IMR-90 (cell line): Measurements from ENCODE around the gene TLR6. TPM values are rescaled to one million over a fixed set of nuclear protein-coding genes. Genes with fewer than 3 reads are reported as not detected.

Experiments used
- ATAC-seq: fragments of 200-7000 bp; cut with Tn5 transposase; 2 replicates; pipeline ENCODE4 v1.9.1; 2020; ENCODE audit warnings: low read depth, mild to moderate bottlenecking, moderate library complexity
- BruUV-seq: library from RNA; stranded (reverse); fragments of 400-500 nt; replicated peaks from 2 replicates; lab custom pipeline; 2021; lab: Mats Ljungman, UMichigan
- CTCF ChIA-PET: fragments of 300-600 bp; formaldehyde crosslinking; extraction: SDS; loops from one replicate; lab custom pipeline; 2021; ENCODE audit warnings: antibody characterized with exemption; lab: Yijun Ruan, JAX
- POLR2A ChIA-PET: fragments of 300-600 bp; sonication (Branson Sonifier 250); formaldehyde crosslinking; loops from one replicate; lab custom pipeline; 2022; ENCODE audit warnings: antibody characterized with exemption; ENCODE audit not compliant: unreplicated experiment; lab: Charles Lee
- DNase-seq: peaks from one replicate; pipeline ENCODE4 v3.0.0; 2013
- H2AFZ ChIP-seq: replicated peaks from 2 replicates; pipeline ENCODE3; 2013; ENCODE audit warnings: low read length, mild to moderate bottlenecking; ENCODE audit not compliant: poor library complexity
- H2AK5ac ChIP-seq: 2 replicates; pipeline ENCODE4 v1.6.1; 2013; ENCODE audit warnings: low read depth, low read length, inconsistent platforms
- H2AK9ac ChIP-seq: replicated peaks from 2 replicates; pipeline ENCODE3; 2013; ENCODE audit warnings: mild to moderate bottlenecking, low read depth, low read length, moderate library complexity; ENCODE audit not compliant: poor library complexity
- H2BK120ac ChIP-seq: 2 replicates; pipeline ENCODE4 v1.6.1; 2013; ENCODE audit warnings: low read depth, low read length, inconsistent platforms
- H2BK15ac ChIP-seq: 3 replicates; pipeline ENCODE4 v1.6.1; 2013; ENCODE audit warnings: low read depth, low read length, inconsistent platforms
- H2BK20ac ChIP-seq: 2 replicates; pipeline ENCODE4 v1.6.1; 2013; ENCODE audit warnings: low read depth, mild to moderate bottlenecking, inconsistent platforms, low read length, moderate library complexity
- H2BK5ac ChIP-seq: 2 replicates; pipeline ENCODE4 v1.6.1; 2013; ENCODE audit warnings: mild to moderate bottlenecking, low read depth, low read length, inconsistent platforms; ENCODE audit not compliant: poor library complexity, severe bottlenecking
- H3K14ac ChIP-seq: replicated peaks from 2 replicates; pipeline ENCODE4 v1.6.1; 2013; ENCODE audit warnings: low read depth, low read length, inconsistent platforms
- H3K18ac ChIP-seq: 2 replicates; pipeline ENCODE4 v1.6.1; 2013; ENCODE audit warnings: low read depth, low read length, control low read depth
- H3K23ac ChIP-seq: 2 replicates; pipeline ENCODE4 v1.6.1; 2013; ENCODE audit warnings: low read depth, low read length, inconsistent platforms
- H3K27ac ChIP-seq: 2 replicates; pipeline ENCODE4 v1.5.1; 2013; ENCODE audit warnings: mild to moderate bottlenecking, control low read depth, low read length; ENCODE audit not compliant: insufficient read depth
- H3K27me3 ChIP-seq: 2 replicates; pipeline ENCODE4 v1.6.1; 2013; ENCODE audit warnings: low read length; ENCODE audit not compliant: control insufficient read depth, insufficient read depth
- H3K36me3 ChIP-seq: 2 replicates; pipeline ENCODE4 v1.6.1; 2013; ENCODE audit warnings: low read length, mixed read lengths; ENCODE audit not compliant: control insufficient read depth, insufficient read depth
- H3K4ac ChIP-seq: 2 replicates; pipeline ENCODE4 v1.6.1; 2013; ENCODE audit warnings: low read depth, low read length, inconsistent platforms
- H3K4me1 ChIP-seq: 2 replicates; pipeline ENCODE4 v1.6.1; 2013; ENCODE audit warnings: low read length, mixed read lengths; ENCODE audit not compliant: control insufficient read depth, insufficient read depth
- H3K4me2 ChIP-seq: 2 replicates; pipeline ENCODE4 v1.6.1; 2013; ENCODE audit warnings: low read depth, mild to moderate bottlenecking, control low read depth, low read length, moderate library complexity
- H3K4me3 ChIP-seq: 2 replicates; pipeline ENCODE4 v1.5.1; 2013; ENCODE audit warnings: low read depth, mild to moderate bottlenecking, control low read depth, low read length, moderate library complexity; ENCODE audit not compliant: insufficient read depth
- H3K56ac ChIP-seq: 2 replicates; pipeline ENCODE4 v1.6.1; 2013; ENCODE audit warnings: low read length, inconsistent platforms; ENCODE audit not compliant: insufficient read depth; ENCODE audit errors: extremely low read depth
- H3K79me1 ChIP-seq, 2 experiments: 2 replicates each; pipeline ENCODE4 v1.6.1; 2013; ENCODE audit warnings: low read length in 2 of 2, inconsistent platforms in 1 of 2, low read depth in 1 of 2
- H3K9ac ChIP-seq: 2 replicates; pipeline ENCODE4 v1.6.1; 2013; ENCODE audit warnings: low read depth, low read length, control low read depth
- H3K9me1 ChIP-seq: 2 replicates; pipeline ENCODE4 v1.6.1; 2013; ENCODE audit warnings: low read length, inconsistent platforms; ENCODE audit not compliant: insufficient read depth
- H3K9me3 ChIP-seq: 2 replicates; pipeline ENCODE4 v1.6.1; 2013; ENCODE audit warnings: low read length; ENCODE audit not compliant: control insufficient read depth, insufficient read depth
- H4K20me1 ChIP-seq: 2 replicates; pipeline ENCODE4 v1.6.1; 2013; ENCODE audit warnings: low read length, inconsistent platforms; ENCODE audit not compliant: insufficient read depth
- H4K5ac ChIP-seq: 2 replicates; pipeline ENCODE4 v1.6.1; 2013; ENCODE audit warnings: mild to moderate bottlenecking, low read depth, low read length, control low read depth
- H4K8ac ChIP-seq, 2 experiments: 2 replicates each; pipeline ENCODE4 v1.6.1; 2013; ENCODE audit warnings: low read depth in 2 of 2, low read length in 2 of 2, control low read depth in 1 of 2, inconsistent platforms in 1 of 2
- H4K91ac ChIP-seq: 2 replicates; pipeline ENCODE4 v1.6.1; 2013; ENCODE audit warnings: low read depth, low read length, inconsistent platforms; ENCODE audit not compliant: insufficient read depth
- BHLHE40 ChIP-seq: fragments of 150-350 bp; IDR thresholded peaks from 2 replicates; pipeline ENCODE4 v1.6.1; 2016; ENCODE audit warnings: mild to moderate bottlenecking, low read depth, low read length
- CHD1 ChIP-seq: IDR thresholded peaks from 2 replicates; pipeline ENCODE4 v1.6.1; 2012; ENCODE audit warnings: low read depth, low read length, improper control_type of control experiment
- CTCF ChIP-seq: conservative IDR thresholded peaks from 2 replicates; pipeline ENCODE4 v1.5.1; 2012; ENCODE audit warnings: mild to moderate bottlenecking, low read depth, low read length, improper control_type of control experiment
- FOS ChIP-seq: fragments of 150-350 bp; IDR thresholded peaks from 2 replicates; pipeline ENCODE4 v1.6.1; 2016; ENCODE audit warnings: low read depth, low read length
- MAFK ChIP-seq: IDR thresholded peaks from 2 replicates; pipeline ENCODE4 v1.6.1; 2012; ENCODE audit warnings: low read depth, low read length, improper control_type of control experiment
- MAZ ChIP-seq: IDR thresholded peaks from 2 replicates; pipeline ENCODE4 v1.6.1; 2012; ENCODE audit warnings: low read depth, mild to moderate bottlenecking, low read length, improper control_type of control experiment, moderate library complexity, borderline replicate concordance
- MXI1 ChIP-seq: IDR thresholded peaks from 2 replicates; pipeline ENCODE4 v1.6.1; 2012; ENCODE audit warnings: low read depth, mild to moderate bottlenecking, low read length, moderate library complexity, borderline replicate concordance
- NFE2L2 ChIP-seq: fragments of 150-350 bp; IDR thresholded peaks from 2 replicates; pipeline ENCODE4 v1.6.1; 2016; ENCODE audit warnings: low read depth, mild to moderate bottlenecking, low read length
- POLR2A ChIP-seq: IDR thresholded peaks from 2 replicates; pipeline ENCODE4 v1.6.1; 2012; ENCODE audit warnings: mild to moderate bottlenecking, low read depth, low read length
- RAD21 ChIP-seq: IDR thresholded peaks from 2 replicates; pipeline ENCODE4 v1.6.1; 2012; ENCODE audit warnings: low read length, improper control_type of control experiment
- RCOR1 ChIP-seq: IDR thresholded peaks from 2 replicates; pipeline ENCODE4 v1.6.1; 2012; ENCODE audit warnings: mild to moderate bottlenecking, low read length, improper control_type of control experiment; ENCODE audit not compliant: insufficient replicate concordance
- RFX5 ChIP-seq: IDR thresholded peaks from 2 replicates; pipeline ENCODE4 v1.8.0; 2012; ENCODE audit warnings: low read depth, mild to moderate bottlenecking, low read length, moderate library complexity
- SMC3 ChIP-seq: fragments of 150-350 bp; IDR thresholded peaks from 2 replicates; pipeline ENCODE4 v1.6.1; 2016; ENCODE audit warnings: low read depth, mild to moderate bottlenecking, antibody characterized with exemption, low read length, moderate library complexity
- WGBS, 2 experiments: methylation state at CpG; one replicate each; pipeline versions ENCODE4 v1.1.5 to v1.1.7; 2013; ENCODE audit warnings: missing lambda C conversion rate in 2 of 2; ENCODE audit not compliant: insufficient read length in 1 of 2; ENCODE audit errors: extremely low coverage in 2 of 2; 5-methylcytosine and 5-hydroxymethylcytosine counted together
- dilution Hi-C: fragments of 300-500 bp; cut with HindIII; formaldehyde crosslinking; loops from one replicate; pipeline ENCODE4 v1.14.3; 2018; ENCODE audit warnings: low sequenced_read_pairs; ENCODE audit not compliant: unreplicated experiment
- in situ Hi-C: fragments of 300-500 bp; cut with MboI; formaldehyde crosslinking; loops from 3 replicates; pipeline ENCODE4 v1.14.3; 2019; ENCODE audit warnings: low sequenced_read_pairs, inconsistent platforms, mixed read lengths
- intact Hi-C: fragments of 100-400 bp; cut with micrococcal nuclease; formaldehyde crosslinking; loops from 2 replicates; pipeline ENCODE4 v1.10.0; 2022
- polyA plus RNA-seq, 3 experiments: library from polyadenylated mRNA; depleted of rRNA; stranded (reverse); fragments of >200 nt; gene quantifications; 2 replicates each; pipeline ENCODE4 v1.2.3, GENCODE V29; 2012; ENCODE audit warnings: low replicate concordance in 1 of 3
- total RNA-seq: library from RNA; depleted of rRNA; stranded (reverse); fragments of >200 nt; gene quantifications from 2 replicates; pipeline ENCODE4 v1.2.3, GENCODE V29; 2012

The TLR6 gene
- total and polyA plus RNA-seq, 2 of the 4 experiments (the other 2 are of a cell fraction): 1.4 to 3.9 TPM

GRCh38 chr4:38794051-38794450, 62.6 kb downstream of the TLR6 start:
- H3K9me3 ChIP-seq: no peaks in the 10 kb centered on the region; the same call in 1 of the 2 replicates
- no peak overlapping the region for H2BK15ac ChIP-seq
- H3K27me3 ChIP-seq: peaks cover 3% of the 10 kb centered on the region; the same call in 1 of the 2 replicates
- no peaks in the 10 kb centered on the region for H3K9me1 ChIP-seq
- no peak overlapping the region for H3K27ac ChIP-seq
- no peak overlapping the region for H2BK5ac ChIP-seq
- no peak for TF ChIP-seq SMC3
- TF ChIP-seq CTCF: no peak
- no peak for TF ChIP-seq BHLHE40
- no peak for TF ChIP-seq RCOR1
- TF ChIP-seq CHD1: no peak
- no peak for TF ChIP-seq RFX5
- no peak for TF ChIP-seq FOS
- TF ChIP-seq RAD21: no peak
- no peak for TF ChIP-seq MAFK
- TF ChIP-seq MAZ: no peak
- no peak for TF ChIP-seq MXI1
- TF ChIP-seq NFE2L2: no peak
- no peak for TF ChIP-seq POLR2A
- H3K36me3 ChIP-seq: no peaks in the 10 kb centered on the region
- H2AFZ ChIP-seq: no peak overlapping the region
- no peak overlapping the region for H3K4ac ChIP-seq
- no peak for ATAC-seq
- intact Hi-C loops (no loop called here), dilution Hi-C loops (no loop called here), in situ Hi-C loops (no loop called here)
- H3K4me2 ChIP-seq: no peak overlapping the region
- H3K23ac ChIP-seq: no peak overlapping the region
- no peak overlapping the region for H3K14ac ChIP-seq
- H3K56ac ChIP-seq: no peak overlapping the region
- H2BK120ac ChIP-seq: no peak overlapping the region
- H4K20me1 ChIP-seq: no peaks in the 10 kb centered on the region
- no peak overlapping the region for H3K18ac ChIP-seq
- H2BK20ac ChIP-seq: no peak overlapping the region
- no peaks in the 10 kb centered on the region for H3K79me1 ChIP-seq
- no peak overlapping the region for H4K91ac ChIP-seq
- no peak overlapping the region for H2AK5ac ChIP-seq
- H3K4me3 ChIP-seq: no peak overlapping the region
- BruUV-seq: no TSS peak
- H4K8ac ChIP-seq: no peak overlapping the region
- 50% methylated on average over 1 of the region's 2 CpGs; no CpG with 5 or more reads in 1 of the 2 experiments for WGBS, 2 experiments
- H3K9ac ChIP-seq: no peak overlapping the region
- ChIA-PET POLR2A (interaction anchor here (0.6 kb wide), 1 partner anchor 9 kb away, joined by 3 read pairs; no protein-coding TSS in a partner anchor), CTCF (no interaction called here)
- DNase-seq: no peak
- H2AK9ac ChIP-seq: no peak overlapping the region
- no peaks in the 10 kb centered on the region for H3K4me1 ChIP-seq
- no peak overlapping the region for H4K5ac ChIP-seq
